ENCODE measurements around the gene MPRIP. TPM values are rescaled to one million over a fixed set of nuclear protein-coding genes. Genes with fewer than 3 reads are reported as not detected.

The MPRIP gene
- total RNA-seq, 1 experiment from 2014 or later = 140 TPM

DNA sequence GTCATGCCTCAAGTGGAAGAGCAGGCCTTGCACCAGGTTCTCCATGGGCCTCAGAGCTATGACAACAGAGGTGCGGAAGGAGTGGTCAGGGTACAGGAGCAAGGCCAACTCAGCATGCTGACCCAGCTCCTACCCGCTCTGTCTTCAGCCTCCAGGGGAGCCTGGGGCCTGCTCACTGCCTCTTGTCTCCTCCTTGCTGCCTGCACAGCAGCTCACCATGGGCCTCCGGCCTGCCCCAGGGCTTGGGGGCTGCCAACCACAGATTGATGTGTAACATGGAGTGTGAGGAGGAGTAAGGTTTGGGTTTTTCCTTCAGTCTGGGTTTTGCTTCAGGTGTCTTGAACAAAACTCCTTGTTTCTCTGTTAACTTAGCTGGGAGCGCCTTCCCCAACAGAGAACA is 101.8 kb downstream of the MPRIP start:
- Mint-ChIP-seq H3K9me3 (no peaks in the 10 kb centered on the region), H3K27me3 (ENCODE audit: low read depth) (no peaks in the 10 kb centered on the region), H3K27ac (no peak overlapping the region), H3K4me1 (peaks cover 10% of the 10 kb centered on the region), H3K4me3 (no peak overlapping the region), H3K36me3 (peaks cover 22% of the 10 kb centered on the region)
- ATAC-seq = no peak
- TF ChIP-seq JUN (CRISPR knock-in tag; IDR thresholded peaks at IDR 0.05) (no peak), ARID4B (CRISPR knock-in tag; IDR thresholded peaks at IDR 0.05; ENCODE audit: borderline replicate concordance) (no peak), SOX15 (CRISPR knock-in tag; IDR thresholded peaks at IDR 0.05) (no peak), CBFB (CRISPR knock-in tag; IDR thresholded peaks at IDR 0.05; ENCODE audit: low read depth) (no peak), EMX1 (CRISPR knock-in tag; IDR thresholded peaks at IDR 0.05) (no peak), ZMAT4 (CRISPR knock-in tag; IDR thresholded peaks at IDR 0.05) (no peak), TCF7 (CRISPR knock-in tag; IDR thresholded peaks at IDR 0.05; ENCODE audit: low read depth) (no peak), CDX4 (CRISPR knock-in tag; IDR thresholded peaks at IDR 0.05; ENCODE audit: borderline replicate concordance) (no peak), NR3C1 (CRISPR knock-in tag; conservative IDR thresholded peaks at IDR 0.05; ENCODE audit: low read depth) (no peak), FOXJ3 (CRISPR knock-in tag; IDR thresholded peaks at IDR 0.05; ENCODE audit: borderline replicate concordance) (no peak), ZNF138 (CRISPR knock-in tag; conservative IDR thresholded peaks at IDR 0.05) (no peak), ATF2 (CRISPR knock-in tag; IDR thresholded peaks at IDR 0.05; ENCODE audit: borderline replicate concordance, low read depth) (no peak), ZNF423 (CRISPR knock-in tag; IDR thresholded peaks at IDR 0.05) (no peak), PRRX2 (CRISPR knock-in tag; IDR thresholded peaks at IDR 0.05) (no peak), ZNF281 (CRISPR knock-in tag; IDR thresholded peaks at IDR 0.05) (no peak), RORB (CRISPR knock-in tag; IDR thresholded peaks at IDR 0.05) (no peak), RELA (CRISPR knock-in tag; IDR thresholded peaks at IDR 0.05; ENCODE audit: borderline replicate concordance) (no peak)
- TF ChIP-seq, protein P1, sequence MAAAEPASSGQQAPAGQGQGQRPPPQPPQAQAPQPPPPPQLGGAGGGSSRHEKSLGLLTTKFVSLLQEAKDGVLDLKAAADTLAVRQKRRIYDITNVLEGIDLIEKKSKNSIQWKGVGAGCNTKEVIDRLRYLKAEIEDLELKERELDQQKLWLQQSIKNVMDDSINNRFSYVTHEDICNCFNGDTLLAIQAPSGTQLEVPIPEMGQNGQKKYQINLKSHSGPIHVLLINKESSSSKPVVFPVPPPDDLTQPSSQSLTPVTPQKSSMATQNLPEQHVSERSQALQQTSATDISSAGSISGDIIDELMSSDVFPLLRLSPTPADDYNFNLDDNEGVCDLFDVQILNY (CRISPR knock-in tag; IDR thresholded peaks at IDR 0.05) = no peak
- TF ChIP-seq, protein P2, sequence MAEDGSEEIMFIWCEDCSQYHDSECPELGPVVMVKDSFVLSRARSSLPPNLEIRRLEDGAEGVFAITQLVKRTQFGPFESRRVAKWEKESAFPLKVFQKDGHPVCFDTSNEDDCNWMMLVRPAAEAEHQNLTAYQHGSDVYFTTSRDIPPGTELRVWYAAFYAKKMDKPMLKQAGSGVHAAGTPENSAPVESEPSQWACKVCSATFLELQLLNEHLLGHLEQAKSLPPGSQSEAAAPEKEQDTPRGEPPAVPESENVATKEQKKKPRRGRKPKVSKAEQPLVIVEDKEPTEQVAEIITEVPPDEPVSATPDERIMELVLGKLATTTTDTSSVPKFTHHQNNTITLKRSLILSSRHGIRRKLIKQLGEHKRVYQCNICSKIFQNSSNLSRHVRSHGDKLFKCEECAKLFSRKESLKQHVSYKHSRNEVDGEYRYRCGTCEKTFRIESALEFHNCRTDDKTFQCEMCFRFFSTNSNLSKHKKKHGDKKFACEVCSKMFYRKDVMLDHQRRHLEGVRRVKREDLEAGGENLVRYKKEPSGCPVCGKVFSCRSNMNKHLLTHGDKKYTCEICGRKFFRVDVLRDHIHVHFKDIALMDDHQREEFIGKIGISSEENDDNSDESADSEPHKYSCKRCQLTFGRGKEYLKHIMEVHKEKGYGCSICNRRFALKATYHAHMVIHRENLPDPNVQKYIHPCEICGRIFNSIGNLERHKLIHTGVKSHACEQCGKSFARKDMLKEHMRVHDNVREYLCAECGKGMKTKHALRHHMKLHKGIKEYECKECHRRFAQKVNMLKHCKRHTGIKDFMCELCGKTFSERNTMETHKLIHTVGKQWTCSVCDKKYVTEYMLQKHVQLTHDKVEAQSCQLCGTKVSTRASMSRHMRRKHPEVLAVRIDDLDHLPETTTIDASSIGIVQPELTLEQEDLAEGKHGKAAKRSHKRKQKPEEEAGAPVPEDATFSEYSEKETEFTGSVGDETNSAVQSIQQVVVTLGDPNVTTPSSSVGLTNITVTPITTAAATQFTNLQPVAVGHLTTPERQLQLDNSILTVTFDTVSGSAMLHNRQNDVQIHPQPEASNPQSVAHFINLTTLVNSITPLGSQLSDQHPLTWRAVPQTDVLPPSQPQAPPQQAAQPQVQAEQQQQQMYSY (CRISPR knock-in tag; IDR thresholded peaks at IDR 0.05) = no peak
- TF ChIP-seq, protein P3, sequence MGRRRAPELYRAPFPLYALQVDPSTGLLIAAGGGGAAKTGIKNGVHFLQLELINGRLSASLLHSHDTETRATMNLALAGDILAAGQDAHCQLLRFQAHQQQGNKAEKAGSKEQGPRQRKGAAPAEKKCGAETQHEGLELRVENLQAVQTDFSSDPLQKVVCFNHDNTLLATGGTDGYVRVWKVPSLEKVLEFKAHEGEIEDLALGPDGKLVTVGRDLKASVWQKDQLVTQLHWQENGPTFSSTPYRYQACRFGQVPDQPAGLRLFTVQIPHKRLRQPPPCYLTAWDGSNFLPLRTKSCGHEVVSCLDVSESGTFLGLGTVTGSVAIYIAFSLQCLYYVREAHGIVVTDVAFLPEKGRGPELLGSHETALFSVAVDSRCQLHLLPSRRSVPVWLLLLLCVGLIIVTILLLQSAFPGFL (CRISPR knock-in tag; IDR thresholded peaks at IDR 0.05; ENCODE audit: borderline replicate concordance) = no peak
- ChIA-PET CTCF (interaction anchor here (1.0 to 5.1 kb wide), 3 partner anchors 9 to 88 kb away, joined by 3 to 77 read pairs (median 3); no protein-coding TSS in a partner anchor), POLR2A (no interaction called here)
- no peak for DNase-seq (ENCODE audit: low spot score)
